Renal cortex interstitium (tissue), 11 donors: Measurements from ENCODE around the gene P2RX5. TPM values are rescaled to one million over a fixed set of nuclear protein-coding genes. Genes with fewer than 3 reads are reported as not detected.
"Not testable (repeated sequence)": the region's sequence is repeated elsewhere in the genome, so short reads cannot be mapped to it uniquely, and the experiment has no call there.

ENCODE experiments used
- DNase-seq, 11 donors: peaks; one replicate each; pipeline ENCODE4 v3.0.0-alpha.2; 2013; ENCODE audit warnings: low read depth in 9 of 11, low spot score in 4 of 11; ENCODE audit errors: extremely low read depth in 1 of 11
- polyA plus RNA-seq, 3 donors: library from polyadenylated mRNA; unstranded; fragments of 120-200 nt; gene quantifications; one replicate each; pipeline ENCODE4 v1.2.1, GENCODE V29; 2013; ENCODE audit not compliant: insufficient read length in 3 of 3

The P2RX5 gene
- polyA plus RNA-seq, 3 donors = 1.3 to 1.4 (median 1.3) TPM

DNA sequence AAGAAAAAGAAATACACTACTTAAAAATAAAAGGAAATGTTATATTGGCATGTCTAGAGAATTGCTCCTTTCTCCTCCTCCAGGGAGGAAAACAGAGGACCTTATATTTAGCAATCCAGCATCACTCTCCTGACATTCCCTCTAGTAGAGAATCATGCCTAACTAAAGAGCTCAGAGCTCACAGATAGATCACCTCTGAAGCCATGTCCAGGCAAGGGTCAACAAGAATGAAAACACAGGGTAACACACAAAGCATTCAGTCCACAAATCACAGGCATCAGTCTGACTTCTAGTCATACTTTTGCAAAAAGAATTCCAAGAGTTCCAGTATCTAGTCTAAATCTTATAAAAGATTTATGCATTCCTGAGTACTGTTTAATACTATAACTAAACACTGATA lies 23.3 kb upstream of the P2RX5 start:
- DNase-seq = no peak

GRCh38 chr17:3718201-3718600 lies 22.2 kb upstream of the P2RX5 start:
- no peak for DNase-seq

- DNase-seq = no peak
These were observed 19.3 kb upstream of the P2RX5 start for GRCh38 chr17:3715296-3715695.

DNA sequence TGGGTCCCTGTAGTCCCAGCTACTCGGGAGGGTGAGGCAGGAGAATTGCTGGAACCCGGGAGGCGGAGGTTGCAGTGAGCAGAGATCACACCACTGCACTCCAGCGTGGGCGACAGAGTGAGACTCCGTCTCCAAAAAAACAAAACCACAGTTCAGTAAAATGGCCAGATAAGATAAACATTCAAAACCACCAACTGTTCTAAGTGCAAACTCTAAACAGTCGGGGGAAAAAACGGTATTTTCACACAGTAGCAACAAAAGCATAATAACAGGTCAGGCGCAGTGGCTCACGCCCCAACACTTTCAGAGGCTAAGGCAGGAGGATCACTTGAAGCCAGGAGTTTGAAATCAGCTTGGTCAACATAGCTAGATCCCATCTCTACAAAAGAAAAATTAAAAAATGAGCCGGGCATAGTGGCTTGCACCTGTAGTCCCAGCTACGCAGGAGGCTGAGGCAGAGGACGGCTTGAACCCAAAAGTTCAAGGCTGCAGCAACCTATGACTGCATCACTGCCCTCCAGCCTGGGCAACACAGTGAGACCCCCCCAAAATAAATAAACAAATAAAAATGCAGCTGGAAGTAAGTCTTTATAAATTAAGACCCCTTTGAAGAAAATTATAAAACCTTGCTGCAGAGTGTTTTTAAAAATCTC lies 17.0 kb upstream of the P2RX5 start:
- DNase-seq = no peak

- no peak for DNase-seq
These were observed 15.0 kb upstream of the P2RX5 start for GRCh38 chr17:3710951-3711383.

DNA sequence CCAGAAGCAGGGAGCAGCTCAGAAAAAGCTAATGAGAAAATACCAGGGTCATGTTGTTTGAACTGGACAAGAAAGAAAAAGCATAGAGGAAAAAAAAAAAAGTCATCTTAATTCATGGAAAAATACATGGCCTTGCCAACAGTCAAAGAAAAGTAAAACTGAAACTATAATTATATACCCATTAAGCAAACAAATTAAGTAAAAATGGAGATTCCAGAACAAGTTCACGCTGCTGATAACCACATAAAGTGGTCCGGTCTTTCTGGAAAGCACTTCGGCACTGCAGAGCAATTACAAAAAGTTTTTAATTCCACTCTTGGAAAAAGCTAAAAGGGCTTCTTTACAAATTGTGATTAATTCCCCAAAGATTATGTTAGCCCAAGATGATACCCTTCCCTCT lies 12.4 kb upstream of the P2RX5 start:
- no peak for DNase-seq

DNA sequence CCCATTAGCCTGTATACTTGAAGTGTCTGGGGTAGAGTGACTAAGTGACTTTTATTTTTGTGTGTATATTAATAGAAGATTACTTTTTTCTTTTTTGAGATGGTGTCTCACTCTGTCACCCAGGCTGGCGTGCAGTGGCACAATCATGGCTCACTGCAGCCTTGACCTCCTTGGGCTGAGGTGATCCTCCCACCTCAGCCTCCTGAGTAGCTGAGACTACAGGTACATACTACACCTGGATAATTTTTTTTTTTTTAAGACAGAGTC lies 9.7 kb upstream of the P2RX5 start:
- not testable (repeated sequence) for DNase-seq

- DNase-seq = no peak
These were observed 9.2 kb upstream of the P2RX5 start for GRCh38 chr17:3704931-3705717.

DNA sequence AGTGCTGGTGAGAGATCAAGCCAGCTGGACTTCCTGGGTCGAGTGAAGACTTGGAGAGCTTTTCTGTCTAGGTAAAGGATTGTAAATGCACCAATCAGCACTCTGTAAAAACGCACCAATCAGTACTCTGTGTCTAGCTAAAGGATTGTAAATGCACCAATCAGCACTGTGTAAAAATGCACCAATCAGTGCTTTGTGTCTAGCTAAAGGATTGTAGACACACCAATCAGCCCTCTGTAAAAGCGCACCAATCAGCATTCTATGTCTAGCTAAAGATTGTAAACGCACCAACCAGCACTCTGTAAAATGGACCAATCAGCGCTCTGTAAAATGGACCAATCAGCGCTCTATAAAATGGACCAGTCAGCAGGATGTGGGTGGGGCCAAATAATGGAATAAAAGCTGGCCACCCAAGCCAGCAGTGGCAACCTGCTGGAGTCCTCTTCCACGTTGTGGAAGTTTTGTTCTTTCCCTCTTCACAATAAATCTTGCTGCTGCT lies 6.1 kb upstream of the P2RX5 start:
- not testable (repeated sequence) for DNase-seq

DNA sequence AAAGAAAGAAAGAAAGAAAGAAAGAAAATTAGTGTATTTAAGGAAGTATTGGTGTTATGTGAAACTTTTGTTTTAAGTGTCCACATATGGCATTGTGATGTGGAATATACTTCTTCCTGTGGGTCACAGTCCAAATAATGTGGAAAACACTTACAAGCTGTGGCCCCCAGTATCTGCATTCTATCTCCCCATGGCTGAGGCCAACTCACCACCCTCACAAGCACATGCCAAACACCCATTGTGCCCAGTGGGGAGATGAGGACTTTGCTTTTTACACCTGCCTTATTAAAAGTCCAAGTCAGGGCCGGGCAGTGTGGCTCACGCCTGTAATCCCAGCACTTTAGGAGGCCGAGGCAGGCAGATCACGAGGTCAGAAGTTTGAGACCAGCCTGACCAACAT lies 4.0 kb upstream of the P2RX5 start:
- DNase-seq = no peak

DNA sequence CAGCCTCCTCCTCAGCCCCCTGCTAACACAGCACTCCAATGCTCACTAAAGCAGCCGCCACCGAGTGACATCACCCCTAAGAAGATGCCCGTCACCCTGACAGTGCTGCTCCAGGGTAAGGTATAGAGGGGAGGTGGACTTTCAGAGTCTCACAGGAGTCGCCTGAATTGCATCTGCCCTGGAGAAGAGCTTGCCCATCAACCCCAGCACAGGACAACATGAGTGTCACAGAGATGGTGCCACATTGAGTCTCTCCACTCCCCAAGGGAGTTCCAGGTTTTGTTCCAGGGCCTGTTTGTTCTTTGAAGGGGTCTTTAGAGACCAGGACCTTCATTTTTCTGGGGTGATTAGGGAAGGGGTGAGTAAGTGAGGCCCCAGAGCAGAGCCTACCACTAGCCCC lies 2.2 kb upstream of the P2RX5 start:
- no peak for DNase-seq

DNA sequence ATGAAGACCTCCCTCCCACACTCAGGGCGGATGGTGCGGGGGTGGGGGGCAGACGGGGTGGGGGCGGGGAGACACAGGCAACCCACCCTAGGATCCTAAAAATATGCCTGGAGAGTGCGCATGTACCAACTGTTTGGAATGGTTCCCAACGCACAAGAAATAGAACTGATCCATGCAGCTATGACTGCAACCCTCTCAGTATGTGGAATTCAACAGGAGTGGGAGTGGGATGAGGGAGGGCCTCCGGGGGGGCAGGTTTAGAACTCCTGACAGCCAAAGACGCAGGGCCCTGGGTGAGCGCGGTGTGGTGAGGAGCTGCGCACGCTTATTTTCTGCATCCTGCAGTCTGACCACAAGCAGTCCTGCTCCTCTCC lies 1.1 kb upstream of the P2RX5 start:
- DNase-seq = no peak

DNA sequence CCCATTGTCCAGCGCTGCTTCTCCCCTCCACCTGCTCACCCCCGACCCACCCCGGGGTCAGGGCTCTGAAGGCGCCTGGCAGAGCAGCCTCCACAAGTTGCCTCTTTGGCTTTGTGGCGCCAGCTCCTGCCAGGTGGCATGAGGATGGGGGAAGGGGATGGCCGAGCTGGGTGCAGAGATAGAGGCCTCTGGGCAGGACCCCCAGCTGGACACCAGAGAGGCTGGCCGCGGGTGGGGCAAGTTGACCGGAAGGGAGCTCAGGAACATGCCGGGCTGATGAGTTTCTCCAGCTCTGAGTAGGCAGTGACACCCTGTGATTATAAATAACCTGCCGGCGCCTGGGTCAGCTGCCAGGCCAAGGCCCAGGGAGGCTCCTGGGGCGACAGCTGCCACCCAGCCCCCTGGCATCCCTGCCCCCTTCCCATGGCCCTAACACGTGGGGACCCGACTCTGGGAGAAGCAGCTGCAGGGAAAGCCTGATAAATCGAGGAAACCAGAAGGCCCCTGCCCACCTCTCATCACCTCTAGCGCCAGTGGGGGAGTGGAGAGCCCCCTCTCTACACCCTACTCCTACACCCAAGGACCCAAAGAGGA lies 729 bp downstream of the P2RX5 start:
- DNase-seq = no peak

- no peak for DNase-seq
These were observed 2.1 kb downstream of the P2RX5 start for GRCh38 chr17:3693829-3694231.

GRCh38 chr17:3693141-3693540 lies 2.8 kb downstream of the P2RX5 start:
- DNase-seq = no peak

DNA sequence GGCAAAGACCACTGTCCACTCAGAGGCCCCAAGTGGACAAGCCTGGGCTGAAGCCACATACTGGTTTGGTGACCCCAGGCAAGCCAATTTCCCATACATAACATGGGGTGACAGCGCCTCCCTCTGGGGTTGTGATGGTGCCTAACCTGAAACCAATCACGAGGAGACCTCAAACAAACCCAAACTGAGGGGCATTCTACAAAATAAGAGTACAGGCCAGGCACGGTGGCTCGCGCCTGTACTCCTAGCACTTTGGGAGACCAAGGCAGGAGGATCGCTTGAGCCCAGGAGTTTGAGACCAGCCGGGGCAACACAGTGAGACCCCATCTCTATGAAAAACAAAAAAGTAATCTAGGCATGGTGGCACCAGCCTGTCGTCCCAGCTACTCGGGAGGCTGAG lies 3.6 kb downstream of the P2RX5 start:
- DNase-seq = no peak

GRCh38 chr17:3691617-3692067 lies 4.3 kb downstream of the P2RX5 start:
- no peak for DNase-seq

DNA sequence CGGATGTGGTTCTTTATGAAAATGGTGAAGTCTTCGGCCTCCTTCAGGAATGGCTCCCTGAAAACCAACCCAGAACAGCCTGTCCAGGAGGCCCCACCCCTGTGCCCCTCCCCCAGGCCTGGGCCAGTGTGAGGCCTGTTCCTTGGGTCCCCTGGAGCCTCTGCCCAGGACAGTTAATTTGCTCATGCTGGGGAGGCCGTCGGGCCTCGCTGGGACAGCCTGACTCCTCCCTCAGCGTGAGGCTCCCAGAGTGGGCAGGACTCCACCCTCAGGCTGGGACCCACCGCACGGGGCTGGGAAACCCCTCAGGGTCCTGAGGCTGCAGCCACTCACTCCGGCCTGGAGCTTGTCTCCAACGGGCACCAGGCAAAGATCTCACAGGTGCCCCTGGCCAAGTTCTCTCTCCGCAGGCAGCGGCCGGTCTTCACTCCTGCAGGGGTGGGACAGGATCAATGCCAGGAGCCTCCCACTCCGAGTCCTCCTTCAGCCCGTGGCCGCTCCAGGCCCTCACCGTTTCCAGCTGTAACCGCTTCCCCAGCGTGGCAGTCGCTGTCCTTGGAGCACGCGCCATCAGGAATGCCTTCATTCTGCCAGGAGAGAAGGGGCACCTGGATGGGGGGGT lies 5.8 kb downstream of the P2RX5 start:
- no peak for DNase-seq

DNA sequence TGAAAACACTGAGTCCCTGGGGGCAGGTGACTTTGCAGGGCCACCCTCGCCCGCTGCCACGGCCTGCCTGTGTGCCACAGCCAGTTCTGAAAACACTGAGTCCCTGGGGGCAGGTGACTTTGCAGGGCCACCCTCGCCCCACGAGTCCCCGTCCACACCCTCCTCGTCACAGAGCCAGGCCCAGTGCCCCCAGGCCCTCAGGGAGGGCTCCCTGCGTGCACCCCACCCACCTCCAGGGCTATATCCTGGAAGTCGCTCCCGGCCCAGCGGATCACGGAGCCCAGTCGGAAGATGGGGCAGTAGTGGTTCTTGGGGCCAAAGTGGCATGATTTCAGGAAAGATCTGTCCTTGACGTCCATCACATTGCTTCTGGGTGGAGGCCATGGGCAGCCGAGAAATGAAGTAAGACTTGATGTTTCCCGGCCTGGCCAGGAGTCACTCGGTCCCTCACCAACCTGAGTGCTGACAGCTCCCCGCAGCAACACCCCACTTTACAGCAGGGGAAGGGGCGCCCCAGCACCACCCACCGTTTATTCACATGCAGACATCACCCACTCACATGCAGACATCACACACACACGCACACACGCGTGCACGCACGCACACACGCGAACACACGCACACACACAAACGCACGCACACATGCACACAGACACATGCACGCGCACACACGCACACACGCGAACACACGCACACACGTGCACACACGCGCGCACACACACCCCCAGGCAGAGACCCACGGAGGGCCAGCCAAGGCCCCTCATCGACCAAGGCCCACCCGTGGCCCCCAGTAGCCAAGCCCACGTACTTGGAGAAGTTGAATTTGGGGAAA lies 6.5 kb downstream of the P2RX5 start:
- no peak for DNase-seq
